ENCODE measurements around the gene SMYD5. TPM values are rescaled to one million over a fixed set of nuclear protein-coding genes. Genes with fewer than 3 reads are reported as not detected.

SMYD5 gene
- total RNA-seq, 6 experiments from 2014 or later, result 5.3 to 12.2 (median 9.4) TPM

GRCh38 chr2:73263540-73264331 lies 49.7 kb downstream of the SMYD5 start:
- Histone ChIP-seq H3K9me3 (no peaks in the 10 kb centered on the region), H3K27me3 (peaks cover 0 to 4% of the 10 kb centered on the region in 2 donors), H3K4me3 (no peak overlapping the region), H3K4me1 (peaks cover 0 to 1% (median 0%) of the 10 kb centered on the region in 4 donors), H3K36me3 (no peaks in the 10 kb centered on the region), H3K27ac (no peak overlapping the region)
- intact Hi-C loops (cut with DNase I), result no loop called here
- ATAC-seq, result no peak
- TF ChIP-seq CTCF (IDR thresholded peaks at IDR 0.05), result no peak
- TF ChIP-seq POLR2A (IDR thresholded peaks at IDR 0.05), result no peak
- WGBS (ENCODE audit: insufficient coverage, low coverage, low lambda C conversion rate, missing lambda C conversion rate), result 92% methylated on average over 2 of the region's 16 CpGs
- no peak for DNase-seq

GRCh38 chr2:73264332-73264606 lies 50.2 kb downstream of the SMYD5 start:
- Histone ChIP-seq H3K4me3 (no peak overlapping the region), H3K27me3 (peaks cover 0 to 6% of the 10 kb centered on the region in 2 donors), H3K9me3 (no peaks in the 10 kb centered on the region), H3K27ac (no peak overlapping the region), H3K4me1 (peaks cover 0 to 6% (median 0%) of the 10 kb centered on the region in 4 donors), H3K36me3 (no peaks in the 10 kb centered on the region)
- no peak for ATAC-seq
- 63% methylated on average over 5 of the region's 15 CpGs for WGBS (ENCODE audit: insufficient coverage, low coverage, low lambda C conversion rate, missing lambda C conversion rate)
- intact Hi-C loops (cut with DNase I), result no loop called here
- DNase-seq, result no peak
- no peak for TF ChIP-seq CTCF (IDR thresholded peaks at IDR 0.05)

GRCh38 chr2:73264783-73265182 lies 50.7 kb downstream of the SMYD5 start:
- intact Hi-C loops (cut with DNase I), result no loop called here
- H3K27ac ChIP-seq, result no peak overlapping the region
- no peak for DNase-seq

DNA sequence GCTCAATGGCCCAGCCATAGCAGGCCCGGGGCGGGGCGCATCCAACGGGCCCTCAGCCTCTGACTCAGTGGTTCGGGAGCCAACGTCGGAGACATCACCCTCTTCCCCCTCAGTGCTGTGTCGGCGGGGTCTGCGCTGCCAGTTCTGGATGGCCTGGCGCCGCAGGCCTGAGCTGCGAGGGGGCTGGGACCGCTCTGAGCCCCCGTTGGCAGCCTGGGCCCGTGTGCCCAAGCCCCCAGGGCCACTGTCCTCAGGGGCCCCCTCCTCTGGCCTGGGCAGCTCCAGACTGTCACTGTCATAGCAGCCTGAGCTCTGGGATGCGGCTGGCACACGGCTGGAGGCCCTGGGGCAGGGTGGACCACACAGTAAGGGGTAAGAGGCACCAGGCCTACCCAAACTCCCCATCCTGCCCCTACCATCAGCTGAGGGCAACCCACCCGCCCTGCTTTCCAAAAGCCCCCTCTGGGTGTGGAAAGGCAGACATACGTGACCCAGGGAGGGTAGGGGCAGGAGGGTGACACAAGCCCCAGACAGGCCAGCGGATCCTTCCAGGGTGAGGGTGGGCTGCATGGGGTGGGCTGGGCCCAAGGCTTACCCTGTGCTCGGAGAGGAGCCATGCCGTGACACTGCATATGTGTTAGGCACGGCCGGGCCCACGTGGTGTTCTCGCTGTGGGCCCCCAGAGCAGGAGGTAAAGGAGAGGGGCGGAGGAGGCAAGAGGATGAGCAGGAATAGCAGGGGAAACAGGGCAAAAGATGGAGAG lies 51.4 kb downstream of the SMYD5 start:
- H3K4me1 ChIP-seq, result peaks cover 0 to 6% (median 0%) of the 10 kb centered on the region in 4 donors
- H3K27ac ChIP-seq, result no peak overlapping the region
- TF ChIP-seq CTCF (IDR thresholded peaks at IDR 0.05) (no peak), POLR2A (IDR thresholded peaks at IDR 0.05) (no peak)
- DNase-seq (no peak), ATAC-seq (peak in 1 of 4 donors; percentile 5)
- H3K9me3 ChIP-seq, result no peaks in the 10 kb centered on the region
- no peak overlapping the region for H3K4me3 ChIP-seq
- H3K27me3 ChIP-seq, result peaks cover 0 to 6% of the 10 kb centered on the region in 2 donors
- WGBS (ENCODE audit: insufficient coverage, low coverage, low lambda C conversion rate, missing lambda C conversion rate), result 85% methylated on average over 6 of the region's 28 CpGs
- H3K36me3 ChIP-seq, result no peaks in the 10 kb centered on the region
- intact Hi-C loops (cut with DNase I), result no loop called here

More at GRCh38 chr2:73264783-73265182, 50.7 kb downstream of the SMYD5 start:
- no peak for ATAC-seq
- WGBS (ENCODE audit: insufficient coverage, low coverage, low lambda C conversion rate, missing lambda C conversion rate), result 100% methylated on average over 1 of the region's 4 CpGs
- Histone ChIP-seq H3K9me3 (no peaks in the 10 kb centered on the region), H3K4me3 (no peak overlapping the region), H3K4me1 (peaks cover 0 to 6% (median 0%) of the 10 kb centered on the region in 4 donors), H3K27me3 (peaks cover 0 to 6% of the 10 kb centered on the region in 2 donors), H3K36me3 (no peaks in the 10 kb centered on the region)
- TF ChIP-seq POLR2A (IDR thresholded peaks at IDR 0.05) (no peak), CTCF (IDR thresholded peaks at IDR 0.05) (no peak)

Measured in right lobe of liver (tissue), 6 donors.